Activated CD4-positive, alpha-beta T cell treated with anti-CD3 and anti-CD28 coated beads, Interleukin-2, amount 50 U/mL, for 4 hours (primary cell): Measurements from ENCODE around the gene CHRNA4.
"Not testable (repeated sequence)": the region's sequence is repeated elsewhere in the genome, so short reads cannot be mapped to it uniquely, and the experiment has no call there.

Experiments
- DNase-seq, 2 experiments: peaks; one replicate each; pipeline ENCODE4 v3.0.0-alpha.2; 2020

The CHRNA4 gene

GRCh38 chr20:63347950-63348827, 13.0 kb downstream of the CHRNA4 start:
- DNase-seq: no peak

GRCh38 chr20:63347081-63347741, 13.9 kb downstream of the CHRNA4 start:
- no peak for DNase-seq

- DNase-seq: no peak
Measured at GRCh38 chr20:63346131-63347080, 14.7 kb downstream of the CHRNA4 start.

- no peak for DNase-seq
Measured at GRCh38 chr20:63345328-63346100, 15.6 kb downstream of the CHRNA4 start.

GRCh38 chr20:63344616-63345327, 16.4 kb downstream of the CHRNA4 start:
- DNase-seq: no peak

GRCh38 chr20:63343460-63344445, 17.4 kb downstream of the CHRNA4 start:
- no peak for DNase-seq

GRCh38 chr20:63342561-63343459, 18.3 kb downstream of the CHRNA4 start:
- DNase-seq: no peak

- DNase-seq: not testable (repeated sequence)
Measured at GRCh38 chr20:63340158-63340688, 20.9 kb downstream of the CHRNA4 start.

GRCh38 chr20:63339154-63340094, 21.7 kb downstream of the CHRNA4 start:
- DNase-seq: not testable (repeated sequence)

GRCh38 chr20:63337786-63338420, 23.2 kb downstream of the CHRNA4 start:
- no peak for DNase-seq

- DNase-seq: no peak
Measured at GRCh38 chr20:63336232-63336752, 24.9 kb downstream of the CHRNA4 start.

GRCh38 chr20:63335711-63336110, 25.4 kb downstream of the CHRNA4 start:
- no peak for DNase-seq

- not testable (repeated sequence) for DNase-seq
Measured at GRCh38 chr20:63335060-63335459, 26.1 kb downstream of the CHRNA4 start.

GRCh38 chr20:63334356-63334755, 26.8 kb downstream of the CHRNA4 start:
- DNase-seq: no peak

GRCh38 chr20:63333241-63333836, 27.8 kb downstream of the CHRNA4 start:
- no peak for DNase-seq

GRCh38 chr20:63332488-63333240, 28.5 kb downstream of the CHRNA4 start:
- DNase-seq: no peak
